Fibroblast of the aortic adventitia (primary cell): Measurements from ENCODE around the gene CAVIN1. TPM values are rescaled to one million over a fixed set of nuclear protein-coding genes. Genes with fewer than 3 reads are reported as not detected.

ENCODE experiments used
- DNase-seq: peaks from one replicate; pipeline ENCODE4 v3.0.0-alpha.2; 2010; ENCODE audit warnings: low read depth
- H3K4me3 ChIP-seq: 2 replicates; pipeline ENCODE4 v1.5.1; 2011; ENCODE audit warnings: low read depth, mild to moderate bottlenecking, control low read depth, low read length, moderate library complexity
- CTCF ChIP-seq: IDR thresholded peaks from 2 replicates; pipeline ENCODE4 v1.5.1; 2011; ENCODE audit warnings: mild to moderate bottlenecking, low read length, control low read depth, inconsistent platforms; ENCODE audit not compliant: insufficient read depth
- total RNA-seq: library from RNA; depleted of rRNA; stranded (reverse); fragments of >200 nt; gene quantifications from 2 replicates; pipeline ENCODE4 v1.2.3, GENCODE V29; 2012; ENCODE audit warnings: low replicate concordance

The CAVIN1 gene
- total RNA-seq, 1 donor: 721 TPM

DNA sequence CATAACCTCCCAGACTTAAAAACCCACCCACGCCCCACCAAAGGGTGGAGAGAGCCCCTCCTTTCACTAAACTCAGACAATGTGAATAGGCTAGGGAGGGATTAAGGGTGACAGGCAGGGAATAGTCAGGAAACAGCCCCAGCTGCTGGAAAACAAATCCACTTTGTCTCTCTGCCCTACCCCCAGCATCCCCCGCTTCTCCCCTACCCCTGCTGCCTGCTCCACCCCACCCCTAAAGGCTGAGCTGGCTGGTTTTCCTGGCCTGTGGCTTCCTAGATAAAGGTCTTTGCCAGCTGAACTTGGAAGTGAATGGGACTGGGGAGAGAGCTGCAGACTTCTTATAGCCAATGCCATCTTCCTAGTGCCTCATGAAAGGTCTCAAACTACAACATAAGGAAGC lies 15.0 kb downstream of the CAVIN1 start:
- no peak overlapping the region for H3K4me3 ChIP-seq
- no peak for TF ChIP-seq CTCF
- DNase-seq: peak; percentile 64

DNA sequence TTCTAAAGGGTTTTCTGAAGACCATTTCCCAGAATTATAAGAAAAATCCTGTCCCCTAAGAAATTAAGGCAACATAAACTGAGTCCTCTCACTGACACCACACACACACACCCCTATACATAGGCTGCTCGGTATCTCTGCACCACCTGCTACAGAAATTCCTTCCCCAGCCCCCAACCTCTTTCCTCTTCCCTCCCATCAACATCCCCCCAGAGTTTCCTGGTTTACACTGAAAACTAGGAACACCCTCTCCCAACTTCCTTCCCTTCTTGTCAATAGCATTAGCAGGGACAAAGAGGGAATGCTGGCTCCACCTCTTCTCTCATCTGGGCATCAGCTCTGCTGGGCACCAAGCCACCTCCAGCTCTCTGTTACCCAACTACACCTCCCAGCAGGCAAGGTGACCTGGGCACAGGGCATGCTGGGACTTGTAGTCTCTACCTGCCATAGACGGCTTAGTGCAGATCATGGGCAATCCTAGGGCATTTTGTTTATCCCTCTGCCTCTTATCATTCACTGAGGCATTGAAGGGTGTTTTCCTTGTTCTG lies 15.7 kb downstream of the CAVIN1 start:
- no peak for TF ChIP-seq CTCF
- H3K4me3 ChIP-seq: peak overlapping the region; percentile 13
- DNase-seq: peak; percentile 82

DNA sequence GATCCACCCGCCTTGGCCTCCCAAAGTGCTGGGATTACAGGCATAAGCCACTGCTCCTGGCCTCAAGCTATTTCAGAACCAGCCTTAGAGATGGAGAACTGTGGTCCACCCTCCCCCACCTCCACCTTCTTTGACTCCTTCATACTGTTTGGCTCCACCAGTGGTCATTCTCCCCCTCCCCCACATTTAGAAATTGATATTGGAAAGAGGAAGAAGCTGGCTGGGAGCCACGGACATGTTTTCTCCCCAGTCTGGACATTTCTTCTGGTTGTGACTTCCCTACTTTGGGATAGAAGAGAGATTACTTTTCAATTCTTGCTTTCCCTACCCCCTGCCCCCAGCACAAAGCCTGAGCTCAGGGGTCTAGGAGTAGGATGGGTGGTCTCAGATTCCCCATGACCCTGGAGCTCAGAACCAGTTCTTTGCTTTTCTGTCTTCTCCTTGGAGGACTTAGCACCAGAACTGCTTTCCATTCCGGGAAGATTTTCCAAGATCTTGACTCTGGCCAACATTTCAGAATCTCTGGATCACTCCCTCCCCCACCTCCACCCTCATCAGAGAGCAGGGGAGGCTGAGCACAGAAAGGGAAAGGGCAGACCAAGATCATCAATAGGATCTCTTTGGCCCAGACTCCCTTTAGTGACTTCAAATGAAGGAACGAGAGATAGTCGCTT lies 16.3 kb downstream of the CAVIN1 start:
- H3K4me3 ChIP-seq: peak overlapping the region; percentile 17
- TF ChIP-seq CTCF: no peak
- peak; percentile 56 for DNase-seq

DNA sequence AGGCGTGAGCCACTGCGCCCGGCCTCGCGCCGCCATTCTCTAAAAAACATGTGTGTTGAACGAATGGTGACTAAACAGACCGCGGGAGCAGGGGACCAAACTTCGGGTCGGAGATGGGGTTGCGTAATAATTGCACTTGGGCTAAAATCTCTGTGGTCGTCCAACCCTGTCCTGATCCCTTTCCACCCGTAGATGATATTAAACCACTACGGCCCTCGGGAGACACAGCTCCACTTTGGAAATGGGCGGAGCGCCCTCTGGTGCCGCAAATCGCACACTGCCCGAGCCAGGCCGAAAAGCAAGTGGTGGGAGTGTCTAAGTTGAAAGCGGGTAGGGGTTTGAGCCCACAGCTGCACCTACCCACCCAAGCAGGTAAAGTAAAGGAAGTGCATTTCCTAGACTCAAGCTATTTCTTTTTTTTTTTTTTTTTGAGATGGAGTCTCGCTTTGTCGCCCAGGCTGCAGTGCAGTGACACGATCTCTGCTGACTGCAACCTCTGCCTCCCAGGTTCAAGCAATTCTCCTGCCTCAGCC lies 17.0 kb downstream of the CAVIN1 start:
- no peak overlapping the region for H3K4me3 ChIP-seq
- peak; percentile 85 for DNase-seq
- TF ChIP-seq CTCF: peak; percentile 83

GRCh38 chr17:42405076-42405475 lies 18.0 kb downstream of the CAVIN1 start:
- no peak for TF ChIP-seq CTCF
- no peak for DNase-seq

DNA sequence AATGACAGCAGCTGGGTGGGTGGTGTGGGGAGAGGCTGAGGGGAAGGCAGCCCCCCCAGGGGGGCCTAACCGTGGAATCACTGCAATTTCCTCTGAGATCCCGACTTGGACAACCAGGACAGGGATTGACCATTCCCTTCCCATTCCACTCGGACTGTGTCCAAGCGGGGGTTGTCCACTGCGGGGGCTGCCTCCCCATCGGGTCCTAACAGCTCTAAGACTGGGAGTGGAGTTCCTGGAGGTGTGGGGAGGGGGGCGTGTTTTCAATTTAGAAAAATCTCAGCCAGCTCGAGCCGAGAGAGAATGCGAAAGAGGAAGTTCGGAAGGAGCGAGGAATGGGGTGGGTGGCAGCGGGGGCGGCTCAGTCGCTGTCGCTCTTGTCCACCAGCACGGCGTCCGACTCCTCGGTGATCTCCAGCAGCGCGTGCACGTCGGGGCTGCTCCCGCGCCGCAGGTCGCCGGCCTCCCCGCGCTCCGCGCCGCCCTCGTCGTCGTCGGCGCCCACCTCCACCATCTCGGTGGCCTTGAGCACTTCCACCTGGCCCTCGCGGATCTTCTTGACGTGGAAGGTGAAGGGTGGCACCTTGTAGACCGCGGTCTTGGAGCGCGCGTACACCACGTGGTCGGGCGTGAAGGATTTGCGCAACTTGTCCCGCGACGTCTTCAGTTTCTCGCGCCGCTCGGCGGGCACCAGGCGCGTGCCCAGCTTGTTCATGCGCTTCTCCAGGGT lies 18.6 kb downstream of the CAVIN1 start:
- no peak overlapping the region for H3K4me3 ChIP-seq
- no peak for TF ChIP-seq CTCF
- DNase-seq: no peak

More at GRCh38 chr17:42405076-42405475, 18.0 kb downstream of the CAVIN1 start:
- H3K4me3 ChIP-seq: no peak overlapping the region
